NOMO-1 (cell line): ENCODE data around the gene ARHGAP23.

Experiments used
- DNase-seq, 2 experiments: peaks; one replicate each; lab custom pipeline; 2025; ENCODE audit not compliant: unreplicated experiment in 2 of 2; lab: John Stamatoyannopoulos, UW

Gene ARHGAP23

GRCh38 chr17:38543403-38544174 lies 115.3 kb downstream of the ARHGAP23 start:
- no peak for DNase-seq

GRCh38 chr17:38544175-38544838 lies 116.0 kb downstream of the ARHGAP23 start:
- DNase-seq, result no peak

GRCh38 chr17:38544839-38545209 lies 116.6 kb downstream of the ARHGAP23 start:
- DNase-seq, result no peak

- no peak for DNase-seq
Measured at GRCh38 chr17:38545531-38546225, 117.4 kb downstream of the ARHGAP23 start.

- no peak for DNase-seq
Measured at GRCh38 chr17:38546396-38546795, 118.1 kb downstream of the ARHGAP23 start.

GRCh38 chr17:38547444-38547843 lies 119.2 kb downstream of the ARHGAP23 start:
- DNase-seq, result no peak

- DNase-seq, result no peak
Measured at GRCh38 chr17:38549285-38549684, 121.0 kb downstream of the ARHGAP23 start.

- DNase-seq, result no peak
Measured at GRCh38 chr17:38550661-38551060, 122.4 kb downstream of the ARHGAP23 start.

GRCh38 chr17:38551121-38551520 lies 122.9 kb downstream of the ARHGAP23 start:
- no peak for DNase-seq

GRCh38 chr17:38552343-38552742 lies 124.1 kb downstream of the ARHGAP23 start:
- DNase-seq, result no peak

GRCh38 chr17:38554430-38555350 lies 126.4 kb downstream of the ARHGAP23 start:
- no peak for DNase-seq

GRCh38 chr17:38556239-38556638 lies 128.0 kb downstream of the ARHGAP23 start:
- DNase-seq, result peak; percentile 48 to 80

GRCh38 chr17:38557396-38557795 lies 129.1 kb downstream of the ARHGAP23 start:
- DNase-seq, result no peak

- peak; percentile 90 to 91 for DNase-seq
Measured at GRCh38 chr17:38557836-38558727, 129.8 kb downstream of the ARHGAP23 start.

GRCh38 chr17:38558728-38559050 lies 130.4 kb downstream of the ARHGAP23 start:
- peak in 1 of 2 experiments; percentile 21 for DNase-seq

GRCh38 chr17:38559051-38559879 lies 131.0 kb downstream of the ARHGAP23 start:
- DNase-seq, result peak; percentile 71 to 88

GRCh38 chr17:38559880-38560230 lies 131.6 kb downstream of the ARHGAP23 start:
- no peak for DNase-seq

GRCh38 chr17:38560503-38561318 lies 132.4 kb downstream of the ARHGAP23 start:
- no peak for DNase-seq
